Right lobe of liver (tissue), 6 donors: ENCODE measurements around the gene SNX9. TPM values are rescaled to one million over a fixed set of nuclear protein-coding genes. Genes with fewer than 3 reads are reported as not detected.
"Not testable (repeated sequence)": the region's sequence is repeated elsewhere in the genome, so short reads cannot be mapped to it uniquely, and the experiment has no call there.

Source experiments
- ATAC-seq, 4 donors: fragments of 200-7000 bp; cut with Tn5 transposase; one replicate each; pipeline ENCODE4 v1.9.1; 2020; ENCODE audit warnings: mild to moderate bottlenecking in 4 of 4, moderate library complexity in 4 of 4
- DNase-seq, 3 donors: peaks; one replicate each; pipeline ENCODE4 v3.0.0-alpha.2; 2020
- H3K27ac ChIP-seq, 3 donors: fragments of 200-600 bp; one replicate each; pipeline ENCODE4 v1.8.0; 2022
- H3K27me3 ChIP-seq, 2 donors: fragments of 200-600 bp; one replicate each; pipeline ENCODE4 v1.8.0; 2022
- H3K36me3 ChIP-seq, 4 donors: fragments of 200-600 bp; sonication (generic) in 1 of 4; one replicate each; pipeline versions ENCODE4 v1.5.1 to v1.8.0; 2017 to 2022; ENCODE audit warnings: control low read depth in 1 of 4
- H3K4me1 ChIP-seq, 4 donors: fragments of 200-600 bp; sonication (generic) in 1 of 4; one replicate each; pipeline versions ENCODE4 v1.5.1 to v1.8.0; 2017 to 2022; ENCODE audit warnings: control low read depth in 1 of 4
- H3K4me3 ChIP-seq, 3 donors: fragments of 200-600 bp; one replicate each; pipeline ENCODE4 v1.8.0; 2022
- H3K9me3 ChIP-seq, 4 donors: fragments of 200-600 bp; sonication (generic) in 1 of 4; one replicate each; pipeline versions ENCODE4 v1.5.1 to v1.8.0; 2017 to 2022; ENCODE audit warnings: control low read depth in 1 of 4
- POLR2A ChIP-seq: fragments of 450-650 bp; IDR thresholded peaks from one replicate; pipeline ENCODE4 v1.6.1; 2017; ENCODE audit warnings: antibody characterized with exemption, mild to moderate bottlenecking
- WGBS: methylation state at CpG from one replicate; pipeline ENCODE4 v1.1.6; 2018; ENCODE audit warnings: low coverage, low lambda C conversion rate; ENCODE audit not compliant: insufficient coverage; ENCODE audit errors: missing lambda C conversion rate; 5-methylcytosine and 5-hydroxymethylcytosine counted together
- intact Hi-C, 2 donors: fragments of 100-400 bp; cut with DNase I; formaldehyde crosslinking; loops; one replicate each; pipeline versions ENCODE4 v1.11.2 to v1.14.1; 2022
- total RNA-seq, 6 experiments: library from RNA; depleted of rRNA in 2 of 6; stranded (reverse); fragments of >200 nt in 2 of 6; fragmentation: NEBNext Ultra II Directional in 3 of 6; extraction: Animal tissue kit (Norgen Biotek cat#: 25700) in 3 of 6; gene quantifications; one replicate each; pipeline versions ENCODE4 v1.1.0 to v1.2.4, GENCODE V29; 2016 to 2023
- TF ChIP-seq, protein P1 (sequence below), 4 donors: fragments of 200-600 bp in 3 of 4; fragments of 450-650 bp in 1 of 4; IDR thresholded peaks; one replicate each; pipeline versions ENCODE4 v1.5.1 to v1.8.0; 2016 to 2022; ENCODE audit warnings: antibody characterized with exemption in 4 of 4, mild to moderate bottlenecking in 2 of 4
- donor health status: DM: no; HTN: yes; CAD: no.
- donor health status: DM: no; HTN: no; CAD: no.
- donor health status: DM: no; HTN: no; CAD: no.
- donor health status: DM: no; HTN: yes; CAD: no.
- donor health status: DM: no; HTN: yes; CAD: no.

SNX9 gene
- total RNA-seq, 6 experiments from 2014 or later, result 24.6 to 38.0 (median 29.3) TPM

DNA sequence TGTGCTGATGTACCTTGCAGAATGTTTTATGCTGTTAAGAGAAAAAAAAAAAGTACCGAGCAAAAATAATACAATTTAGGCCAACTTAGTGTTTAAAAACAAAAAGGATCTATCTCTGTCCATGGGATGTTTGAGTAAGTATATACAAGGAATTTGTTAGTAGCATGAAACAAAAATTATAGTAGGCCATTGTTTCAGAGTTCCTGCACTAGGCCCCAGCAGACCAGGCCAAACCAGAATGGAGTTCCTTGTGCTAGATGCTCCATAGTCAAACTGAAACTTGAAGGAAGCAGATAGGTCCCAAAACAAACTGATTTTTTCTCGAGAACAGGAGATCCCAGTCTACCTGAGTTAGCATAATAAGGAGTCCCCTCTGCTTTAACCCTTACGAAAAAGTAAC lies 72.5 kb downstream of the SNX9 start:
- WGBS, result 93% methylated on average over 2 of the region's 3 CpGs

DNA sequence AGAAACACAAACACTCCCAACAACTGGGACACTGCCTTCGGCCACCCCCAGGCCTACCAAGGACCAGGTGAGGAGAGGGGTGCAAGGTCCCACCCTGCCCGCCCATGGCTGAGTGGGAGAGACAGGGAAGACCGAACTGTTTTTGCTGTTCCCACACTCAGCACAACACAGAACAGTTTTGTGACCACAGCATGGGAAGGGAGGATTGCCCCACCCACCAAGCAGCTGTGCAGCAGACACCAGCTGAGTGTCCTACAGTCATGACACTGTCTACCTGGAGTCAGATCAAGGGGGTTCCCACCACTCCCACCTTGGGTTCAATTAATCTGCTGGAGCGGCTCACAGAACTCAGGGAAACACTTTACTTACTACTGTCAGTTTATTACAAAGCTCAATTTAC lies 73.9 kb downstream of the SNX9 start:
- Histone ChIP-seq H3K4me1 (no peaks in the 10 kb centered on the region), H3K27ac (no peak overlapping the region), H3K27me3 (no peaks in the 10 kb centered on the region), H3K4me3 (no peak overlapping the region), H3K9me3 (no peaks in the 10 kb centered on the region), H3K36me3 (peaks cover 0 to 22% (median under 1%) of the 10 kb centered on the region in 4 donors)
- WGBS, result 96% methylated on average over 3 of the region's 4 CpGs
- TF ChIP-seq POLR2A, result no peak
- TF ChIP-seq, protein P1, sequence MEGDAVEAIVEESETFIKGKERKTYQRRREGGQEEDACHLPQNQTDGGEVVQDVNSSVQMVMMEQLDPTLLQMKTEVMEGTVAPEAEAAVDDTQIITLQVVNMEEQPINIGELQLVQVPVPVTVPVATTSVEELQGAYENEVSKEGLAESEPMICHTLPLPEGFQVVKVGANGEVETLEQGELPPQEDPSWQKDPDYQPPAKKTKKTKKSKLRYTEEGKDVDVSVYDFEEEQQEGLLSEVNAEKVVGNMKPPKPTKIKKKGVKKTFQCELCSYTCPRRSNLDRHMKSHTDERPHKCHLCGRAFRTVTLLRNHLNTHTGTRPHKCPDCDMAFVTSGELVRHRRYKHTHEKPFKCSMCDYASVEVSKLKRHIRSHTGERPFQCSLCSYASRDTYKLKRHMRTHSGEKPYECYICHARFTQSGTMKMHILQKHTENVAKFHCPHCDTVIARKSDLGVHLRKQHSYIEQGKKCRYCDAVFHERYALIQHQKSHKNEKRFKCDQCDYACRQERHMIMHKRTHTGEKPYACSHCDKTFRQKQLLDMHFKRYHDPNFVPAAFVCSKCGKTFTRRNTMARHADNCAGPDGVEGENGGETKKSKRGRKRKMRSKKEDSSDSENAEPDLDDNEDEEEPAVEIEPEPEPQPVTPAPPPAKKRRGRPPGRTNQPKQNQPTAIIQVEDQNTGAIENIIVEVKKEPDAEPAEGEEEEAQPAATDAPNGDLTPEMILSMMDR (IDR thresholded peaks at IDR 0.05), result no peak
- ATAC-seq (no peak), DNase-seq (no peak)
- intact Hi-C loops, result no loop called here

More for the DNA sequence above, 72.5 kb downstream of the SNX9 start:
- H3K4me1 ChIP-seq, result no peaks in the 10 kb centered on the region
- H3K27ac ChIP-seq, result no peak overlapping the region
- H3K27me3 ChIP-seq, result no peaks in the 10 kb centered on the region
- intact Hi-C loops, result no loop called here
- H3K36me3 ChIP-seq, result peaks cover 0 to 22% (median 0%) of the 10 kb centered on the region in 4 donors
- ATAC-seq (no peak), DNase-seq (no peak)
- TF ChIP-seq, protein P1 (IDR thresholded peaks at IDR 0.05), result no peak
- no peak for TF ChIP-seq POLR2A
- H3K4me3 ChIP-seq, result no peak overlapping the region
- no peaks in the 10 kb centered on the region for H3K9me3 ChIP-seq

DNA sequence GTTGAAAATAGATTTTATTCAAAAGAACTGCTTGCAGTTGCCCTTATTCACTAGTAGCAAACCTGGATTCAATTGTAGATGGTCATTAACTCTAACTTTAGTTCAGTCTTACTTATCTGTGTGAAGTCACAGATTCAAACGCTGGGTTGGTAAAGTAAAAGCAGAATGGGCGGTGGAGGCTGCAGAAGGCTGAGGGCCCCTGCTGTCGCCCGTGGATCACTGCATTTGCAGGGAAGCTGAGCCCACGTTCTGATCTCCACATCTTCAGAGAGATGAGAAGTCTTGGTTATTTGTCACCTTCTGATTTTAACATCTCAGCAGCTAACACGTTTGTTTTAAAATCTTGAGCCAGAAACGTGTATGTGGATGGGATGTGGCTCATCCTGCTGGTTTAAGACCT lies 75.1 kb downstream of the SNX9 start:
- TF ChIP-seq, protein P1 (IDR thresholded peaks at IDR 0.05), result no peak
- no peak for TF ChIP-seq POLR2A
- 70% methylated on average over 7 of the region's 7 CpGs for WGBS
- intact Hi-C loops, result no loop called here
- no peaks in the 10 kb centered on the region for H3K9me3 ChIP-seq
- H3K4me1 ChIP-seq, result no peaks in the 10 kb centered on the region
- ATAC-seq (no peak), DNase-seq (no peak)
- no peaks in the 10 kb centered on the region for H3K27me3 ChIP-seq
- no peak overlapping the region for H3K27ac ChIP-seq
- H3K4me3 ChIP-seq, result no peak overlapping the region
- peaks cover 0 to 33% (median 5%) of the 10 kb centered on the region in 4 donors for H3K36me3 ChIP-seq

DNA sequence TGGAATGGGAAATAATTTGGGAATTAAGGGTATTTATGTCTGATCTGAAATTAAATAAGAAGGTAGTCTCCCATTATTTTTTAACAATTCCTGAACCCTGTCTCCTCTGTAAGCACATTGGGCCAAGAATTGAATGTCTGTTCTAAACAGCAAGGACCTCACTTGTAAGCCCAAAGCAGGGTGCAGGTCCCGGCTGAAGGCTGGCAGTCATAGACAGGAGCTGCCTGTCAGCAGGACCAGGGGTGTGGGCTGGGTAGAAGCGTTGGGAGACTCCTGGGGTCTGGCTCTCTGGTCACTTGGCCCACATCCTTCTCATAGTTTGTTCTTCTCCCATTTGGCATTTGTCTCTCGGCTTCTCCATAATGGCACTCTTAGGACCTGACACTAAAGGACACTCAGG lies 75.6 kb downstream of the SNX9 start:
- H3K9me3 ChIP-seq, result no peaks in the 10 kb centered on the region
- no peaks in the 10 kb centered on the region for H3K27me3 ChIP-seq
- no peak overlapping the region for H3K27ac ChIP-seq
- no peaks in the 10 kb centered on the region for H3K4me1 ChIP-seq
- ATAC-seq (no peak), DNase-seq (no peak)
- WGBS, result 56% methylated on average over 2 of the region's 3 CpGs
- intact Hi-C loops, result no loop called here
- peaks cover 0 to 37% (median 5%) of the 10 kb centered on the region in 4 donors for H3K36me3 ChIP-seq
- no peak overlapping the region for H3K4me3 ChIP-seq
- TF ChIP-seq POLR2A, result no peak
- TF ChIP-seq, protein P1 (IDR thresholded peaks at IDR 0.05), result no peak

DNA sequence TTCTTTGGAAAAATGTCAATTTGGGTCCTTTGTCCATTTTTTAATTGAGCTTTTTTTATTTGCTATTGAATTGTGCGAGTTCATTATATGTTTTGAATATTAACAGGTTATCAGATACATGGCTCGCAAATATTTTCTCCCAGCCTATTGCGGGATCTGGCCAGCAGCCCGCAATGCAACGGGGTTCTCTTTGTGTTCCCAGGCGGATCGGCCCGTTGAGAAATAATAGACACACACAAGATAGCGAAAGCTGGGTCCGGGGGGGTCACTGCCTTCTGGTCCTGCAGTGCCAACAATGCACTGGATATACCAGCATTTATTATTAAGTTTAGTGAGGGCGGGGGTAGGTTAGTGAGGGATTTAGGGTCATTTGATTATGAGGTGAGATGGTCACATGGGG lies 77.2 kb downstream of the SNX9 start:
- ATAC-seq, H3K4me3 ChIP-seq, DNase-seq, H3K27me3 ChIP-seq, intact Hi-C loops, H3K27ac ChIP-seq, H3K9me3 ChIP-seq, H3K4me1 ChIP-seq: not testable (repeated sequence)
- 69% methylated on average over 10 of the region's 11 CpGs for WGBS
- H3K36me3 ChIP-seq, result peaks cover 0 to 47% (median 5%) of the 10 kb centered on the region in 4 donors

DNA sequence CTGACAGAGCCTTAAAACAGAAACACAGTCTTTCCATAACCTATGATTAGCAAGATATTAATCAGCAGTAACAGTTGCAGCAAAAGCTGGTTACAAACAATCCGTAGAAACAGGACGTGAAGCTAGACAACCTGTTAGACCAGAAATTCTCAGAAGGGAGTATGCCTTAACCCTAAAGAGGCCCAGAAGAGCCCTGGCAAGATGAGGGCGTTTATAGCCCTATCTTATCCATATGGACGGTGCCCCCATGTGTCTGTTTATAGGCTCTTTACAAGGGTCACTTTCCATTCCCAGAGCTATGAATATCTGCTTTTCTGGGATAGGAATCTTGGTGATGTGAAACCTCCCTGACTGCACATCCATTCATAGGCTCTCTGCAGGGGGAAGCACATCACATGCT lies 77.7 kb downstream of the SNX9 start:
- H3K9me3 ChIP-seq, H3K4me3 ChIP-seq, H3K27ac ChIP-seq, H3K27me3 ChIP-seq, ATAC-seq, intact Hi-C loops, DNase-seq, H3K4me1 ChIP-seq: not testable (repeated sequence)
- H3K36me3 ChIP-seq, result peaks cover 0 to 47% (median 5%) of the 10 kb centered on the region in 4 donors
- 60% methylated on average over 1 of the region's 4 CpGs for WGBS
